ENCODE results near the gene EFCAB12. TPM values are rescaled to one million over a fixed set of nuclear protein-coding genes. Genes with fewer than 3 reads are reported as not detected.

The EFCAB12 gene
- total and polyA plus RNA-seq, 2 of the 13 experiments (the other 11 are each of a cell fraction or from before 2014, with no cell fraction given) = 0.31 to 2.4 TPM

GRCh38 chr3:129399145-129399894, 29.1 kb downstream of the EFCAB12 start (continued):
- no peak for TF ChIP-seq SNAPC5 (CRISPR knock-in tag; IDR thresholded peaks at IDR 0.05; ENCODE audit: borderline replicate concordance)
- TF ChIP-seq MXD3 (CRISPR knock-in tag; IDR thresholded peaks at IDR 0.05) = no peak
- 0 out of 2 replicates have a peak, but pooled peaks have one; percentile 12 for TF ChIP-seq ZNF136 (CRISPR knock-in tag; IDR thresholded peaks at IDR 0.05; ENCODE audit: low read depth)
- TF ChIP-seq ZNF382 (CRISPR knock-in tag; IDR thresholded peaks at IDR 0.05; ENCODE audit: borderline replicate concordance) = no peak
- TF ChIP-seq MYNN (CRISPR knock-in tag; IDR thresholded peaks at IDR 0.05; ENCODE audit: low read depth) = no peak
- no peak for TF ChIP-seq PAX8 (CRISPR knock-in tag; IDR thresholded peaks at IDR 0.05; ENCODE audit: borderline replicate concordance)
- no peak for TF ChIP-seq ZNF142 (CRISPR knock-in tag; IDR thresholded peaks at IDR 0.05)
- no peak for TF ChIP-seq ZNF839 (CRISPR knock-in tag; IDR thresholded peaks at IDR 0.05; ENCODE audit: borderline replicate concordance)
- no peak for TF ChIP-seq ZSCAN12 (CRISPR knock-in tag; IDR thresholded peaks at IDR 0.05)
- TF ChIP-seq XRCC5 (optimal IDR thresholded peaks at IDR 0.05; ENCODE audit: low read length) = peak; percentile 67
- peak; percentile 98 for TF ChIP-seq NR2C2 (CRISPR knock-in tag; IDR thresholded peaks at IDR 0.05; ENCODE audit: borderline replicate concordance)
- no peak for TF ChIP-seq ARHGAP35 (CRISPR knock-in tag; IDR thresholded peaks at IDR 0.05; ENCODE audit: borderline replicate concordance)
- no peak for TF ChIP-seq E2F1 (CRISPR knock-in tag; IDR thresholded peaks at IDR 0.05)
- peak; percentile 43 to 51; a peak in 3 of 4 replicates for TF ChIP-seq HMGXB4 (CRISPR knock-in tag; IDR thresholded peaks at IDR 0.05; ENCODE audit: borderline replicate concordance in 1 of 2, low read depth in 1 of 2)
- no peak for TF ChIP-seq ZNF275 (CRISPR knock-in tag; IDR thresholded peaks at IDR 0.05; ENCODE audit: borderline replicate concordance)
- no peak for TF ChIP-seq TBL1XR1 (IDR thresholded peaks at IDR 0.05; ENCODE audit: borderline replicate concordance, low read length, partially characterized antibody)

Data from HepG2 (cell line).